T-helper 2 cell (primary cell): ENCODE measurements around the gene PDE4D.
"Not testable (repeated sequence)": the region's sequence is repeated elsewhere in the genome, so short reads cannot be mapped to it uniquely, and the experiment has no call there.

Experiments used
- DNase-seq, 5 experiments: peaks; one replicate each; pipeline versions ENCODE4 v3.0.0 to v3.0.0-alpha.2; 2012 to 2022

Gene PDE4D

GRCh38 chr5:59600998-59601397, 292.5 kb downstream of the PDE4D start:
- no peak for DNase-seq

DNA sequence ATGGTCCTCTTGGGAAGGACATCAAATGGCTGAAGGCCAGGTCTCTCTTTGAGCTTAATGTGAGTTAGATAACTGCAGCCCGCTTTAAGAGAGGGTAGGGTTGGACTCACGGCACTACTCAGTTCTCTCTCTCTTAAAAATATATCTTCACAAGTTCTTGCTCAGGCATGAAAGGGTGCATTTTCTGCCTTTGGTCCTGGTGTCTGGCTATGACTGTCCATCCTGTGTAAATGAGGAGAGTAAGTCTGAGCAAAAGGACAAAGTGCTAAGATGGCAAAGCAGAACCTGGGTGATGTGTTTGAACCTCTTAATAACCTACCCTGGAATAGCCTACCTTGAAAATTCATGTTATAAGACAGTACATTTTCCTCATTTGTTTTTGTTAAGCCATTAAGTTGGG, 293.4 kb downstream of the PDE4D start:
- DNase-seq = no peak

GRCh38 chr5:59599729-59600128, 293.8 kb downstream of the PDE4D start:
- DNase-seq = no peak

- DNase-seq = no peak
Measured at GRCh38 chr5:59598547-59598874, 295.0 kb downstream of the PDE4D start.

- DNase-seq = no peak
Measured at GRCh38 chr5:59597690-59598546, 295.6 kb downstream of the PDE4D start.

DNA sequence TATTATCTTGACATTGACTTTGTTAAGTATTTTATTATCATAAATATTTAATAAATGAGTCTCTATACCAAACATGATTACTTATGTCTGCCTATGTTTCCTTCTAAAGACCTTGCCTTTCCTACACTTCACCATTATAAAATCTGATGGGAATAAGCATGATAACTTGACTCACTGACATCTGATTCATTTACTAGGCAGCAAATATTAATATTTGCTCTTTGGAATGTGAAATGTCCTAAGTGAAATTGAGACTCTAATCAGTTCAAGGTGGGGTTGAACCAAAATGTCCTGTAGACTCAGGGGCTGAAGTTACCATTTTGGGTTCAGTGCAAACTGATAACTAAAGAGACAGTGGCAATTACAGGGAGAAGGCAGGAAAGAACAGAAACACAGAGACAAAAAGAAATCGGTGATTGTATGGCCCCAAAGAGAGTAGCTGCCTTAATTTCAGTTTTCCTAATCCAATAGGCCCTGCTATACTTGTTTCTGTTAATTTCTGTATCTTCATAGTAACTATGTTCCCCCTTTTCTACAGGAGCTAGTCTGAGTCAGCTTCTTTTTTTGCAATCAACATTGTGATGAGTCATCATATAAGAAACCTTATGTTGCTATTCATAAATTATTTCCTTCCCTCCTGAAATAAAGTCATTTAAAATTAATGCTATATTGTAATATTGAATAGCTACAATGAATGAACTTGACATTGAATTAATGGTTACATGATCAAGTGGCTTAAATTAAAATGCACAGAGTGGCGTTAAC, 296.8 kb downstream of the PDE4D start:
- no peak for DNase-seq

DNA sequence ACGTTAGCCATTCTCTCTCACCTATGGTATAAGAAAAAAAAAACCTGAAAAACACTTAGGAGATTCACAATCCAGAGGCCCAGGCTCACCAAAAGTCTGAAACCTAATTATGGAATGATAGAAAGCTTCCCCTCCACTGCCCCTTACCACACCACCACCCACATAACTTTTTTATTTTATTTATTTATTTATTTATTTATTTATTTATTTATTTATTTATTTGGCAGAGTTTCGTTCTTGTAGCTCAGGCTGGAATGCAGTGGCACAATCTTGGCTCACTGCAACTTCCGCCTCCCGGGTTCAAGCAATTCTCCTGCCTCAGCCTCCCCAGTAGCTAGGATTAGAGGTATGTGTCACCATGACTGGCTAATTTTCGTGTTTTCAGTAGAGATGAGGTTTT, 299.4 kb downstream of the PDE4D start:
- DNase-seq = not testable (repeated sequence)

GRCh38 chr5:59593439-59594007, 300.0 kb downstream of the PDE4D start:
- no peak for DNase-seq

DNA sequence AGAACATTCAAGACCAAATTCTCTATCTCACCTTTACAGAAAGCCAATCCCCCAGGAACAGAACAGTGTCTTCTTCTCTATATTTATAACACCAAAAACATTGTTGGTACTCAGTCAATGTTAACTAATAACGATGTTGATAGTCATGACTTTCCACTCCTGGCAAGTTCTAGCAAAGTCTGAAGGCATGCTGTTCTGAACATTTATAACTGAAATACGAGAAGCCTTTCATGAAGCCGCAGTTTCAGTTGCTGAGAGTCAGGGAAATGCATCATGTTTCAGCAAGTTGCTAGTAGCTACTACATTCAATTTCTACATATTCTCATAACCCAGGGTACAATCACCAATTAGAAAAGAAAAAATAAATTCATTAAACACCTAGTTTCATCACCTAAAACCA, 301.4 kb downstream of the PDE4D start:
- no peak for DNase-seq

- DNase-seq = peak in 1 of 5 experiments; percentile 1
Measured at GRCh38 chr5:59591162-59591561, 302.4 kb downstream of the PDE4D start.

GRCh38 chr5:59588922-59589321, 304.6 kb downstream of the PDE4D start:
- DNase-seq = no peak

- DNase-seq = peak in 1 of 5 experiments; percentile 16
Measured at GRCh38 chr5:59587489-59588337, 305.8 kb downstream of the PDE4D start.

- DNase-seq = no peak
Measured at GRCh38 chr5:59586841-59587240, 306.7 kb downstream of the PDE4D start.

DNA sequence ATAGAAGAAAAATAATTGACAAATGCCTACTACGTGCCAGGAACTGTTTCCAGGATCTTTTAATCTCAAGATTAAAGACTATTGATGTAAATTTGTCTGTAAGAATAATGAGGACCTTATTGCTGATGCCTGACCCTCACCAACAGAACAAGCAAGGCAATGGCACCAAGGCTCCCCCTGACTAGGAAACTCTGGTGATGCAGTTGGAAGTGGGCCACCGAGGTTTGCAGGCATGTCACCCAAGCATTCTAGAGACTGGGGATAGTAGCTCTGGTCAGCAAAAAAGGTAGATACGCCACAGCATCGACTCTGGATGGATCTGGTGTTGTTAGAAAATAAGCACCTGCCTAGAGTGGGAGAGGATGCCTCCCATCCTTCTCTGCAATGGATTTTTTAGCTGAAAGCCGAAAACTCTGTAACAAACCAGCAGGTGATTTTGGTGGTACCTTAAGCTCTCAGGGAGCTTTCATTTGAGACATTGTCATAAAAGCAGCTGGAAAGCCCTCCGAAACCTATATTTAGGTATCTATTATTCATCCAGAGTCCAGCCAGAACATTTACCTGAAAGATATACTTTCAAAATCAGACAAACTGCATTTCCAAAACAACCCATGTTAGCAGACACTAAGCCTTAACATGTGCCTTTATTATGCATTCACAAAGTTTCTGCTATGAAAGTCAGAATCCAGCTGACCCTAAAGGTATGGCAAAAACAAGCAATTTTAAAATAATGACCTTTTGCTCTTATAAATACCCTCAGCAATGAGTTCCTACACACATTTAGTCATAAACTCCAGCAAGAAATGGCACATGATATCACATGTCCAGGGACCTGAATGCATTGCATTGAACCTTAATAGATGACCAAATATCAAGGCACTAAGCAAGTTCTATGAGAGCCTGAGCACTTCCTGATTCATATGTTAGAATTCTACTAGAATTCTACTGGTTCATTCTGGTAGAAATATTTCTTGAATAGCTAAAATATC, 308.4 kb downstream of the PDE4D start:
- DNase-seq = no peak

DNA sequence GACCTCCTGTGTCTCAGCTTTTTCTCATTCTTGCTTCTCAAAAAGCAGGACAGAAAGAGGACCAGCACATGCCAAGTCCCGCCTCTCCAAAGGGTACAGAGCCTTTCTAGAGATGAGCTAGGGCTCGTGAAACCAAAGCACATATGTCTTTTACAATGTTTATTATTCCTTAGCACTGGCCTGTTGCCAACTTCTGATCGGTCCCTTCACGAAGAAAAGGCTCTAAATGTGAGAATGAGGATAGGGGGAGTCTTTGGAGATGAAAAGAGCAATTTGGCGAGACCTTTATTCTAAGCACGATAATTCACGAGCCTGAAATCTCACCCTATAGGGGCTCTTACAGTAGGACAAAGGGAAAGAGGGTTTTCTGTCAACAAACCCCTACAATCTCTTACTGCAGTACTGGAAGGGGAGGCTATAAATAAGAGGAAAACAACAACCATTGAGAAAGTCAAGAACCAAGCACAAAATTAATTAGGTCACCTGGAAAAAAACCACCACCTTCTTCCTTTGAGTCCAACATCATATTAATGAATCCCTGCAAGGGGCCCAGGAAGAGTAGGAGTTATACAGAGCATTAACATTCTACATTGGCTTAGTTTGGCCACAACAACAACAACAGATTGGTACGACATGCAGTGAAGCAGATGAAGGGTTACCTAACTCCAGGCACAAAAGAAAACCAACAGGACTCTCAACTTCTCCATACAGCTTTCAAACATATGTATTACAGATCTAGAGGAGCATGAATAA, 309.5 kb downstream of the PDE4D start:
- DNase-seq = no peak

DNA sequence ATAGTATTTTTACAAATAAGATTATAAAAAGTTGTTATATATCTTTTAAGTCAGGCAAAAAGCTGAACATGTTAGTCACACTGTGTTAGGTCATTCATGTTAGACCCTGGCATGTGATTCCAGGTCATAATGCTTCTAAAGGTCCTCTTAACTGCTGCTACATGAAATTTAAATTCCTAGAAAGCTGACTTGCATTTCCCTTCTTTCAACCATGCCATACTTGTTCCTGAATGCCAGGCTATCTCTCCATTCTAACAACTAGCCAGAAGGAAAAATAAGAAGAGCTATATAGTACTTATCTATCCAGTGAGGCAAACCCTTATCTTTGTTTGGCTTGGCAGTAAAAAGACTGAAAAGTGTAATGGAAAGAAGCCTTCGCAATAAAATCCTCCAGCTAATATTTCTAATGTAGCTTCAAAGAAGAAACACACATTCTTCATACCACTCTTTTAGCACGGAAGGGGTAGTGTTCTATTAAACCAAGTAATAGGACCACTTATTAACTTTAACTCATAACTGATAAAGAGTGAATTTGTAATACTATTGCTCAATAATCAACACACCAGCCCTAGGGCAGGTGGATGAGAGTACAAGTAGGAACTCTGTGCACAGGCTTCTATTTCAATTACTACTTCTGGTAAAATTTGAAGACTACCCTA, 310.2 kb downstream of the PDE4D start:
- DNase-seq = no peak

GRCh38 chr5:59582746-59583145, 310.8 kb downstream of the PDE4D start:
- DNase-seq = no peak

DNA sequence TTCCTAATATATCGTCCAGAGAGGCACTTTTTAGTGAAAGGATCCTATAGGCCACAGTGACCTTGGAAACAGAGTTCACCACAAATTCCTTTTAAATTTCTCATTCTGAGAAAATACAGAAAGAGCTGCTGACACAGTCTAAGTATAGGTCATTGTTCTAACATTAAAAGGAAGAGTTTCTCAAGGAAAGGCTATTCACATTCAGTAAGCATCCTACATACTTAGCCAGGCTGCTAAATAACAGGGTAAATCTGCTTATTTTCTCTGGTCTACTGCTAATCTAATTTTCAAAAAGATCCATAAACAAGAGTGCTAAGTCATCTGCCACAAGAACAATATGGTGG, 313.7 kb downstream of the PDE4D start:
- no peak for DNase-seq

GRCh38 chr5:59579101-59579823, 314.3 kb downstream of the PDE4D start:
- no peak for DNase-seq

- no peak for DNase-seq
Measured at GRCh38 chr5:59577485-59577884, 316.0 kb downstream of the PDE4D start.
